Testis (tissue), 3 donors: ENCODE results near the gene ADGRG3. TPM values are rescaled to one million over a fixed set of nuclear protein-coding genes. Genes with fewer than 3 reads are reported as not detected.

ENCODE experiments used
- DNase-seq: peaks from one replicate; pipeline ENCODE4 v3.0.0-alpha.2; 2019
- H3K27ac ChIP-seq, 2 donors: fragments of 200-600 bp; sonication (generic); one replicate each; pipeline ENCODE4 v1.5.1; 2019
- H3K27me3 ChIP-seq: fragments of 200-600 bp; sonication (generic); one replicate; pipeline ENCODE4 v1.5.1; 2019
- H3K36me3 ChIP-seq: fragments of 200-600 bp; sonication (generic); one replicate; pipeline ENCODE4 v1.5.1; 2017; ENCODE audit warnings: low read depth; ENCODE audit errors: missing control alignments
- H3K4me1 ChIP-seq: fragments of 200-600 bp; sonication (generic); one replicate; pipeline ENCODE4 v1.5.1; 2019
- H3K4me3 ChIP-seq, 2 donors: fragments of 200-600 bp; sonication (generic); one replicate each; pipeline ENCODE4 v1.5.1; 2017 to 2019
- H3K9me3 ChIP-seq: fragments of 200-600 bp; sonication (generic); one replicate; pipeline ENCODE4 v1.5.1; 2017
- CTCF ChIP-seq, 3 experiments: fragments of 450-650 bp in 2 of 3; fragments of 200-600 bp in 1 of 3; sonication (generic) in 1 of 3; IDR thresholded peaks; one replicate each; pipeline ENCODE4 v1.5.1; 2016 to 2019; ENCODE audit warnings: antibody characterized with exemption in 3 of 3, mild to moderate bottlenecking in 2 of 3, moderate library complexity in 1 of 3
- POLR2A ChIP-seq: fragments of 450-650 bp; IDR thresholded peaks from one replicate; pipeline ENCODE4 v1.6.1; 2017; ENCODE audit warnings: antibody characterized with exemption, mild to moderate bottlenecking, moderate library complexity
- WGBS, 2 donors: methylation state at CpG; one replicate each; pipeline ENCODE4 v1.1.5; 2018; 5-methylcytosine and 5-hydroxymethylcytosine counted together
- intact Hi-C: fragments of 100-400 bp; cut with DNase I; formaldehyde crosslinking; loops from one replicate; pipeline ENCODE4 v1.15.1; 2023; ENCODE audit warnings: low total_unique reads
- polyA plus RNA-seq: library from polyadenylated mRNA; stranded (reverse); fragments of 350-450 nt; fragmentation: Illumina TruSeq; extraction: RNeasy Lipid Tissue Mini Kit (QIAGEN cat#74804); gene quantifications from one replicate; pipeline ENCODE4 v1.2.3, GENCODE V29; 2014; ENCODE audit warnings: low read depth, low replicate concordance; ENCODE audit not compliant: insufficient read depth
- total RNA-seq, 2 donors: library from RNA; depleted of rRNA; stranded (reverse); fragments of >200 nt; gene quantifications; one replicate each; pipeline ENCODE4 v1.2.3, GENCODE V29; 2016

Gene ADGRG3
- total and polyA plus RNA-seq, 3 donors from 2014 or later, result 0.37 to 0.82 (median 0.63) TPM

DNA sequence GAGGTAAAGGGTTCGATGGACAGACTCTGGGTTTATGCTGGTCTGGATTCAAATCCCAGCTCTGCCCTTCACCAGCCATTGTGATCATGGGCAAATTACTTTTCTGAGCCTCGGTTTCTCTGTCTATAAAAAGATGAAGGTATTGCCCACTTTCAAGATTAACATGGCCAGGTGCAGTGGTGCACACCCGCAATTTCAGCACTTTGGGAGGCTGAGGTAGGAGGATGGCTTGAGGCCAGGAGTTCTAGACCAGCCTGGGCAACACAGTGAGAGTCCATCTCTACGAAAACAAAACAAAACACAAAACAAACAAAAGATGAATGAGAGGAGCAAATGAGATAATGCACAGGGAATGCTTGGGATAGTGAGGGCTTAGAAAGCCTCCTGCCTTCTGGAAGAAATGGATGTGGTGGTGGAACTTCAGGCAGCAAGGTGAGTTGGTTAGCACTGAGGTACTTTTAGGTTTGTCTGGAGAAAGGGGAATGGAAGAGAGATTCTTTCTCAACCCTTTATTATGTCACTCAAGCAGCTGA is 8.5 kb downstream of the ADGRG3 start:
- Histone ChIP-seq H3K4me3 (no peak overlapping the region), H3K4me1 (no peaks in the 10 kb centered on the region), H3K36me3 (no peaks in the 10 kb centered on the region), H3K27ac (no peak overlapping the region), H3K9me3 (no peaks in the 10 kb centered on the region), H3K27me3 (no peaks in the 10 kb centered on the region)
- intact Hi-C loops, result no loop called here
- TF ChIP-seq POLR2A, result no peak
- TF ChIP-seq CTCF (IDR thresholded peaks at IDR 0.05), result no peak
- no peak for DNase-seq
- WGBS, 2 donors, result 77 to 81% methylated on average over 4 of the region's 4 CpGs

DNA sequence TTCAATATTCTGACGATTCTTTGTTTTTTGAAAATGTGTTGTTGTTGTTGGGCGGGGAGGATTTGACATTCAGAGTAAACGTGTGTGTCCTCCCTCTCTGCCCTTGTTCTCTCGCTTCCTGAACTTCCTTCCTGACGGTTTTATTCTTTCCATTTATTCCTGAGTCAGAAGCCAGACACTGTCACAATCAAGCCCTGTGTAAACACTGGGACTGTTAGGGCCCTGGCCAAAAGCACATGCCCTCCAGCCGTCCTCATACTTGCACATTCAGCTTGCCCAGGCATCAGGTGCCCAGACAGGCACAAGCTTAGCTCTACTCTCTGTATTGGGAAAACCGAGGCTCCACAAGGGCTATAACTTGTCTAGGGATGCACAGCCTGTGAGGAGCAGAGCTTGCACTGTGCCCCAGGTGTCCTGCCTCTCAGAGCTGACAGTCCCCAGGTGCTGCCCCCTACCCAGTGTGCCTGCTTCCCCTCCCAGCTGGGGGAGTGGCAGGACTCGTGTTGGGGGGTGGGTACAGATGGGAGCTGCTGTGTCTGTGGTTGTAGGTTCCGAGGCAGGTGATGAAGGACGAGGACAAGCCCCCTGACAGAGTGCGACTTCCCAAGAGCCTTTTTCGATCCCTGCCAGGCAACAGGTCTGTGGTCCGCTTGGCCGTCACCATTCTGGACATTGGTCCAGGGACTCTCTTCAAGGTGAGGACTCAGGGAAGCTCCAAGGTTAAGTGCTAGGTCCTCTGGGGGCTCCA is 9.7 kb downstream of the ADGRG3 start:
- no peak for TF ChIP-seq POLR2A
- TF ChIP-seq CTCF (IDR thresholded peaks at IDR 0.05), result no peak
- no peaks in the 10 kb centered on the region for H3K4me1 ChIP-seq
- 81 to 82% methylated on average over 14 of the region's 14 CpGs for WGBS, 2 donors
- no peak overlapping the region for H3K27ac ChIP-seq
- no peaks in the 10 kb centered on the region for H3K36me3 ChIP-seq
- no peak overlapping the region for H3K4me3 ChIP-seq
- no peak for DNase-seq
- no peaks in the 10 kb centered on the region for H3K9me3 ChIP-seq
- intact Hi-C loops, result no loop called here
- no peaks in the 10 kb centered on the region for H3K27me3 ChIP-seq

DNA sequence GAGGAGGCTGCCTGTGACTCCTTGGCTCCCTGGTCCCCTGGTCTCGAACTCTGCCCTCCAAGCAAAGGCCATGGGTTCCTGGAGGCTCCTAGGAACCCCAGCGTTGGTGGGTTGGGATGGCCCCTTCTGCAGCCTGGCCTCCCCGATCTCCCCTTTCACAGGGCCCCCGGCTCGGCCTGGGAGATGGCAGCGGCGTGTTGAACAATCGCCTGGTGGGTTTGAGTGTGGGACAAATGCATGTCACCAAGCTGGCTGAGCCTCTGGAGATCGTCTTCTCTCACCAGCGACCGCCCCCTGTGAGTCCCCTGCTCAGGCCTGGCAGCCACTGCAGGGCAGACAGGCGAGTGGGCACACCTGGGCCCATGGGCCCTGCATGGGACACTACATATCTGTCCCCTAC is 10.9 kb downstream of the ADGRG3 start:
- Histone ChIP-seq H3K27ac (no peak overlapping the region), H3K4me3 (no peak overlapping the region), H3K27me3 (no peaks in the 10 kb centered on the region), H3K36me3 (no peaks in the 10 kb centered on the region), H3K4me1 (no peaks in the 10 kb centered on the region), H3K9me3 (no peaks in the 10 kb centered on the region)
- DNase-seq, result no peak
- intact Hi-C loops, result no loop called here
- no peak for TF ChIP-seq CTCF (IDR thresholded peaks at IDR 0.05)
- TF ChIP-seq POLR2A, result no peak
- WGBS, 2 donors, result 87 to 92% methylated on average over 3 to 12 of the region's 12 CpGs

- Histone ChIP-seq H3K9me3 (no peaks in the 10 kb centered on the region), H3K27ac (no peak overlapping the region), H3K4me3 (no peak overlapping the region), H3K36me3 (no peaks in the 10 kb centered on the region), H3K27me3 (no peaks in the 10 kb centered on the region), H3K4me1 (no peaks in the 10 kb centered on the region)
- WGBS, 2 donors, result 77 to 80% methylated on average over 6 to 7 of the region's 7 CpGs
- no peak for DNase-seq
- intact Hi-C loops, result no loop called here
- TF ChIP-seq POLR2A (no peak), CTCF (IDR thresholded peaks at IDR 0.05) (no peak)
Observed at GRCh38 chr16:57679767-57680482, 11.8 kb downstream of the ADGRG3 start.
